ENCODE data around the gene NFAM1. TPM values are rescaled to one million over a fixed set of nuclear protein-coding genes. Genes with fewer than 3 reads are reported as not detected.
A peak's percentile ranks its signal among the peaks of the same experiment; 100 is the strongest.

The NFAM1 gene
- total RNA-seq, 1 donor from 2014 or later, result 2.0 TPM

GRCh38 chr22:42389143-42389542, 43.1 kb downstream of the NFAM1 start:
- DNase-seq (no peak), ATAC-seq (no peak)
- intact Hi-C loops (cut with micrococcal nuclease), result no loop called here

- intact Hi-C loops (cut with micrococcal nuclease), result no loop called here
- DNase-seq, result no peak
- no peak for ATAC-seq
Measured at GRCh38 chr22:42388130-42388797, 43.9 kb downstream of the NFAM1 start.

- no peak for DNase-seq
- ATAC-seq, result no peak
- intact Hi-C loops (cut with micrococcal nuclease), result no loop called here
Measured at GRCh38 chr22:42387631-42388030, 44.6 kb downstream of the NFAM1 start.

- ATAC-seq, result no peak
- intact Hi-C loops (cut with micrococcal nuclease), result no loop called here
- DNase-seq, result no peak
Measured at GRCh38 chr22:42385696-42386095, 46.5 kb downstream of the NFAM1 start.

- DNase-seq, result no peak
- no peak for ATAC-seq
- intact Hi-C loops (cut with micrococcal nuclease), result no loop called here
Measured at GRCh38 chr22:42384506-42384905, 47.7 kb downstream of the NFAM1 start.

GRCh38 chr22:42383851-42384417, 48.3 kb downstream of the NFAM1 start:
- no peak for ATAC-seq
- intact Hi-C loops (cut with micrococcal nuclease), result no loop called here
- DNase-seq, result no peak

GRCh38 chr22:42383287-42383686, 48.9 kb downstream of the NFAM1 start:
- ATAC-seq, result no peak
- intact Hi-C loops (cut with micrococcal nuclease), result no loop called here
- no peak for DNase-seq

- ATAC-seq, result no peak
Measured at GRCh38 chr22:42380769-42381551, 51.2 kb downstream of the NFAM1 start.

GRCh38 chr22:42379966-42380537, 52.2 kb downstream of the NFAM1 start:
- DNase-seq (no peak), ATAC-seq (no peak)
- intact Hi-C loops (cut with micrococcal nuclease), result no loop called here

More at GRCh38 chr22:42380769-42381551, 51.2 kb downstream of the NFAM1 start:
- DNase-seq, result no peak
- intact Hi-C loops (cut with micrococcal nuclease), result no loop called here

GRCh38 chr22:42376711-42377554, 55.3 kb downstream of the NFAM1 start:
- intact Hi-C loops (cut with micrococcal nuclease), result no loop called here
- ATAC-seq (peak; percentile 91), DNase-seq (peak; percentile 86)

GRCh38 chr22:42375982-42376381, 56.2 kb downstream of the NFAM1 start:
- no peak for DNase-seq
- intact Hi-C loops (cut with micrococcal nuclease), result no loop called here
- peak; percentile 54 for ATAC-seq

GRCh38 chr22:42372976-42373375, 59.2 kb downstream of the NFAM1 start:
- intact Hi-C loops (cut with micrococcal nuclease), result no loop called here
- DNase-seq (no peak), ATAC-seq (no peak)

GRCh38 chr22:42371501-42371900, 60.7 kb downstream of the NFAM1 start:
- DNase-seq, result no peak
- intact Hi-C loops (cut with micrococcal nuclease), result no loop called here
- ATAC-seq, result no peak

GRCh38 chr22:42371099-42371498, 61.1 kb downstream of the NFAM1 start:
- no peak for ATAC-seq
- intact Hi-C loops (cut with micrococcal nuclease), result no loop called here
- no peak for DNase-seq

GRCh38 chr22:42369250-42370041, 62.8 kb downstream of the NFAM1 start:
- intact Hi-C loops (cut with micrococcal nuclease), result no loop called here
- DNase-seq, result peak; percentile 94
- peak; percentile 95 for ATAC-seq

GRCh38 chr22:42368379-42369249, 63.6 kb downstream of the NFAM1 start:
- intact Hi-C loops (cut with micrococcal nuclease), result no loop called here
- no peak for DNase-seq
- ATAC-seq, result peak; percentile 1

- intact Hi-C loops (cut with micrococcal nuclease), result no loop called here
- ATAC-seq (no peak), DNase-seq (peak; percentile 59)
Measured at GRCh38 chr22:42367980-42368378, 64.2 kb downstream of the NFAM1 start.

Measured in left ventricle myocardium superior (tissue), 1 donor.